GM19023 (cell line): ENCODE results near the gene EPHA6.
"Not testable (repeated sequence)": the region's sequence is repeated elsewhere in the genome, so short reads cannot be mapped to it uniquely, and the experiment has no call there.

Experiments used
- ATAC-seq: cut with Tn5 transposase; IDR thresholded peaks from one replicate; pipeline ENCODE4 v1.9.1; 2021; ENCODE audit warnings: mild to moderate bottlenecking, moderate library complexity; ENCODE audit not compliant: unreplicated experiment

The EPHA6 gene

DNA sequence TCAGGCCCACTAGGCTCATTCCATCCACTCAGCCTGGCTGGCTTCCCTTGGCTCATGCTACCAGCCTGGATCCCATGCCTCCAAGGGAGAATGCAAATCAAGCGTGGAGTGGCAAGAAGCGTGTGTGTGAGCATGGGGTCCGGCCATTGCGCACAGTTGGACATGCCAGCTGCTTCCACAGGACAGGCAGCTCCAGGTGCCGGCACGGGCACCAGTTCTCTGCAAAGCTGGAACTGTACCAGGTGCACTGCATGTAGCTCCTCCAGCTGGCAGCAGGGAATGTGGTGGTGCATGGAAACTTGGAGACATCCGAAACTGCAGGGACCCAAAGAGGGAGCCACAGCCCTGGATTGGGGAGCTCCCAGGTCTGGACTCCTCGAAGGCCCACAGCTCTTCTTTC lies 449.8 kb downstream of the EPHA6 start:
- no peak for ATAC-seq

DNA sequence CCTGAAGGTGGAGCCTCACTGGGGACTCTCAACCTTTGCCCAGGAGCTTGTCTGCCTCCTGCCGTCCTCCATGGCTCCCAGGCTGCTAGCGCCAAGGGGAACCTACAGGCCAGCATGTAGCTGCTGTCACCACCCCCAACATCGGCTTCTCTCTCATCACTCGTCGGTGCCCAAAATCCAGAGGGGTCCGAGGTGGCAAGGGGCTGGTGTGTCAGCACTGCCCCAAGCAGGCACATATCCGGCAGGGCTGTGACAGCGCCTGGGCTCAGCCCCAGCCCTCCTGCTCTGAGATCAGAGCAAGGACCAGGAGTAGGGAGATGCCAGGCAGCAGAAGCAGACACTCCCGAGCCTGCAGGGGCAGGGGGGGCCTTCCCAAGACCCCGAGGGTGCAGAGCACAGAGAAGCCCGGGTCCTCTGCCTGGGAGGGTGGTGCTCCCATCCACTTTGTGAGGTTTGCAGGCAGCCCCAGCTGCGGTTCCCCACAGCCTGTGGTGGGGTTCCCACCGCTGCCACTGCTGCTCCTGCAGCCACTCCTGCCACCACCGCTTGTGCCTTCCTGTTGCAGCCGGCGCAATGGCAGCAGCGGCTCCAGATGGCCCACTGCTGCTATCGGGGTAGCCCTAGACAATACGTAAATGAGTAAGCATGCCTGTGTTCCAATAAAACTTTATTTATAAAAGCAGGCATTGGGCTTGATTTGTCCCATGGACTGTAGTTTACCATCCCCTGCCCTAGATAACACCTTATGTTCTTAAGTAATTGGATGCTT lies 451.0 kb downstream of the EPHA6 start:
- no peak for ATAC-seq

DNA sequence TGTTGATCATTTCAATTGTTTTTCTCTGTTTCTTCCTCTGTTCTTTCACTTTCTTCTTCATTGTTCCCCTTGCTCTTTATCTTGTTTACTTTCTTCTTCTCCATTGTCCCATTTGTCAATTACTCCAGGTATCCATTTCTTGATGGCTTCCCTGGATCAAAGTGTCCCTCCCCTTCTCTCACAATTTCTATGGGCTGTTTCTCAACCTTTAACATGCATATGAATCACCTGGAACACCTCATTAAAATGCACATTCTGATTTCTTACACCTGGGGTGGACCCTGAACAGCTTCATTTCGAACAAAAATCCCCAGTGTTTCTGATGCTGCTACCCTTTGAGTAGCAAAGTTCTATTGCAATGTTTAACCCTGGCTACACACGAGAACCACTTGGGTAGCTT lies 454.8 kb downstream of the EPHA6 start:
- ATAC-seq = no peak

DNA sequence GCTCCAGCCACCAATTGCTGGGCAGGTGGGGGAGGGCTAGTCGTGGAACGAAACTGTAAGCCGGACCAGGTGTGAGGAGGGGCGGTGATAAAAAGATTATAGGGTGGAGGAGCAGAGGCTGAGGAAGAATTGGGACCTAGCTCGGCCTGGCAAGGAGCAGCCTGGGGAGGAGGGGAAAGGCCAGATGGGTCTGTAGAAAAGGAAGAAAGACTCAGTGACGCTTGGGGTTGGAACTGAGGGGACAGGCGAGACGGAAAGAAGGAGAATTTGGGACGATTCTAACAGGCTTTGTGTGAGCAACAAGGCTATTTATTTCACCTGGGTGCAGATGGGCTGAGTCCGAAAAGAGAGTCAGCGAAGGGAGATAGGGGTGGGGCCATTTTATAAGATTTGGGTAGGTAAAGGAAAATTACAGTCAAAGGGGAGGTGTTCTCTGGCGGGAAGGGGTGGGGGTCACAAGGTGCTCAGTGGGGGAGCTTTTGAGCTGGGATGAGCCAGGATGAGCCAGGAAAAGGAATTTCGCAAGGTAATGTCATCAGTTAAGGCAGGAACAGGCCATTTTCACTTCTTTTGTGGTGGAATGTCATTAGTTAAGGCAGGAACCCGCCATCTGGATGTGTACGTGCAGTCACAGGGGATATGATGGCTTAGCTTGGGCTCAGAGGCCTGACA lies 462.6 kb downstream of the EPHA6 start:
- not testable (repeated sequence) for ATAC-seq

DNA sequence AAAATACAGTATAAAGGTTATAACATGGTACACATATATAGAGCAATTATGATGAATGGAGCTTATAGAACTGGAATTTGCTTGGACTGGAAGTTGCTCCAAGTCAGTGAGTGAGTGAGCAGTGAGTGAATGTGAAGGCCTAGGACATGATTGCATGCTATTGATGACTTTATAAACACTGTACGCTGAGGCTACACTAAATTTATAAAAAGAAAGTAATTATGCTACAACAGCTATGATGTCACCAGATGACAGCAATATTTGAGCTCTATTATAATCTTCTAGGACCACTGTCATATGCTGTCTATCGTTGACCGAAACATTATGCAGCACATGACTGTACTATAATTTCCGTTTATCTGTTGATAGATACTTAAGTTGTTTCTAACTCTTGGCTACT lies 463.3 kb downstream of the EPHA6 start:
- no peak for ATAC-seq

DNA sequence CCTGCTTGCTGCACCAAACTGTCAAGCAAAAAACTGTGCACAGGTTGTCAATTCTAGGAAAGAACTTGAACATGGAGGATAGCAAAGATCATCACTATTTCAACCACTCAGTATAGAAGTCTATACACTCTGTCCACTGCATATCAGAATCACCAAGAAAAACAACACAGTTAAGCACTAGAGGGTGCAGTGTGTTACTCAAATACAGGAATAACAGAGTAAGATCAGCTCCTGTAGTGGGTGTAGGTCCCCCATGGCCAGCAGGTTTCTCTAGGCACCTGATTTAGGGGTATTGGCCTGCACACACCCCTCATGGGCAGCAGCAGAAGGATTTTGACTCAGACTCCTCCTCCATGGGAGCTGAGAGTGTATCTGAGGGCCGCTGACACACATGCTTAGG lies 464.1 kb downstream of the EPHA6 start:
- ATAC-seq = no peak

DNA sequence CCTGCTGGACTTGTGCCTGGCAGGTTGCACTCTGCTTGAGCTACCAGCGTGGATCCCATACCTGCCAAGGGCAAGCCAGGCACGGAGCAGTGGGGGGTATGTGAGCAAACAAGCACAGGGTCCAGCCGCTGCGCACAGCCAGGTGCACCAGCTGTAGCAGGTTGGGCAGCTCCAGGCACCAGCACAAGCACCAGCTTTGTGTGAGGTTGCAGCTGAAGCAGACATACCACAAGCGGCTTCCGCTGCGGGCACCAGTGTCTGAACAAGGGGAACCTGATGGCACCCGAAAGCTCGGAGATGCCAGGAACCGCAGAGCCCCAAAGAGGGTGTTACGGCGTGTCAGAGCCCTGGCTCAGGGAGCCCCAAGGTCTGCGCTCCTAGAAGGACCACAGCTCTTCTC lies 477.5 kb downstream of the EPHA6 start:
- ATAC-seq = no peak

DNA sequence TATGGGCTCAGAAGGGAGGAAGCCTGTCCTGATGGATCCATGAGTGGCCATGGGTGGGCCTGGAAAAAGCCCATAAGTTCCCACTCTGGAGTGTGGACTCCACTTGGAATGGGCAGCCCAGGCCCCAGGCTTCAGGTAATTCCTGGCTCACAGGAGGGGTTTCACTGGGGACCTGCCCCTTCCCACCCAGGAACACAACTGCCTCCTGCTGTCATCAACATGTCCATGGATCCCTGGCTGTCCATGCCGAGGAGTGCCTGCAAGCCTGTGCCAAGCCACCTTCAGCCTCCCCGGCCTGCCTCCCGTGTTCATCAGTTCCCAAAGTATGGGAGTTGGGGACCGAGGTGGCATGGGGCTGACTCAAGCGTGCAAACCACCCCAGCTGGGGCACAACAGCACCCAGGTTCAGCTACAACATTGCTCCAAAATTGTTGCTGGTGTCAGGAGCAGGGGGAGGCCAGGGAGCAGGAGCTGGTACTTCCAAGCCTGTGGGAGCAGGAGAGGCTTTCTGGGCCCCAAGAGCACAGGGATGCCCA lies 479.3 kb downstream of the EPHA6 start:
- ATAC-seq = no peak

DNA sequence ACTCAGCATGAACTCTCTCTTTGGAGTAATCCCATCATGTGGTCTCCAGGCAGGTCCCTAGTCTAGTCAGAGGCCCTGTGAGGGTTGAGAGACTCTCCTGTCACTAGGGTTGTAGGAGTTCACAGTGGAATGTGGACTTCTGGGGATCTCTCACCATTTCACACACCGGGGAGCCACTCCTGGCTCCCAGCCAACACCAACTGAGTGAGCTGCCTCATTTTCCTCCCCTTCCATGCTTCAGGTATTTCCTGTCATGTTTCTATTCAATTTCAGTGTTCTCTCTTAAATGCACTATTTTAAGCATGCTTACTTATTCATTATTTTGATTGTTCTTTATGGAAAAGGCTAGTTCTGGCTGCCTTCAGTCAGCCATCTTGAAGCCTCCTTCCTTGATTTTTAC lies 482.6 kb downstream of the EPHA6 start:
- ATAC-seq = no peak

DNA sequence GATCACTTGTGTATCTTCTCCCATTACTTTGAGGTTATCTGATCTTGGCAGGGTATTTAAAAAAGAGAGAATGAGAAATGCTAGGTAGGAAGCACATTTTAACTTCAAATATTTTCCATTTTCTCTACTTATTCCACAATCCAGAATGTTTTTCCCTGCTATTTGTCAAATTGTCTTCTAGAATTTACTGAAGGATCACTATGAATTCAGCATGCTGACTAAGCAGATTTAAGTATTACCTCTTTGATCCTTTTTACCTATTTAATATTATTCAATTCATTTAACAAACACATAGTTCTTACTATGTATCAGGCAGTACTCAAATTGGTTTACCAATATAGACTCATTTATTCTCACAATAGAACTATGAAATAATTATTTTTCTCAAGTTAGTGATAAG lies 486.7 kb downstream of the EPHA6 start:
- ATAC-seq = no peak

DNA sequence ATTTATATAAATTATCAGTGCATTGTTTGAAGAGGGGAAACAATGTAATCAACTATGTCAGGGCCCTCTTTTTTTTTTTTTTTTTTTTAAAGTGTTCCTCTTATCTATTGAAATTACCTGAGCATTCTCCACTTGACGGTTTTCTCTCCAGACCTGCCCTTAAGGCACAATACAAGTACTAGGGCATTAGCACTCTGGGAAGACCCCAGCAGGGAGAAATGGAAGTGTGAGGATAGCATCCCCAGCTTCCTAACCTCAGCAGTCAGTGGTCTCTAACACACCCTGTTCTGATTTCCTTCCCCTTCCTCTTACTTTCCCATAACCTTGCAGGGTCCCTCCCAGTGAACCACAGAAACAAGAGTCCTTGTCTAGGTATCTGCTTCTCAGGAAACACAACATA lies 491.8 kb downstream of the EPHA6 start:
- ATAC-seq = no peak

DNA sequence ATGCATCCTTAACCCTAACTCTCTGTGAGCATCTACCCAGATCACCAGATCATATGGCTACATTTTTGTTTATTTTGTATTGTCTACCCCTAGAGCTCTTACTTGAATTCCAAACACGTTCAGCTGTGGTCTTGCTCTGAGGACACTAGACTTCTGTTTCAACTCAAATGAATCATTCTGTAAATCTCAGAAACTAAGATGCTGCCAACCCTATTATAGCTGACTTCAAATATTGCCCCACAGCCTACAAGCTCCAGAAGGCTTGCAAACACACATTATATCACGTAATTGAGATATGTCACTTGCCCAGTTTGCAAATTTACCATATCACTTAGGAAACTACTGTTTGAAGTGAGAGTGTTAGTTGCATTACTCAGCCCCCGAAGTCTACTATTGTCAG lies 524.0 kb downstream of the EPHA6 start:
- no peak for ATAC-seq

DNA sequence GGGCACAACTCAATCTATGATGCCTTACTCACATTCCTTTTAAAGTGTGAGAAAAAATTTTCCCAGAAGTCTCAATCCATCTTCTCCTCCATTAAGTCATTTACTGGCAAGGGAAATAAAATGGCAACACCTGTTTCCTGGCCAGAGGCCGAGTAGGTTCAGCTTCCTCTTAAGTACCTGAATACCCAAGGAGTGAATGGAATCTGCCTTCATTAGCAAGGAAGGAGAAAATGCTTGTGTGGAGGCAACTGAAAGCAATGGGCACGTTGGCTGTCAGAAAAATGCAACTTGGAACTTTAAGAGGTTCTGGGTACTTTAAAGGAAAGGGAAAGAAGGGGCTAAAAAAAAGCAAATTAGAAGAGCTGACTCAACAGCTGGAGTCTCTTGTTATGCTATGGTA lies 526.5 kb downstream of the EPHA6 start:
- ATAC-seq = no peak

DNA sequence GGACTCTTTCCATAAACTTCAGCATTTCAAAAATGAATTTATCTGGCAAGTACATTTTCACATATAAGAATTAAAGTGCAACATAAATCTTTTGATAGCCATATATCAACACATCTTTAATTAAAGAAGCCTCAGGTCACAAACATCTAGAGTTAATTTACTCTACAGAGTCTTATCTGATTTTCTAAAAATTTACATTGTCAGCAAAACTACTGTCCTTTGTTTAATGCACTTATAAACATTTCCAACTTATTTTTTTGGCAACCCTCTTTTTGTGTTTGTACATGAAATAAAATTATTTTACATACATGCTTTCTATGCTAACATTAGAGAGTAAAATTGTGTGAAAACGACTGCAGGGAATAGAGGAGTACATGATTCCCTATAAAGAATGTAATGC lies 533.4 kb downstream of the EPHA6 start:
- ATAC-seq = no peak

DNA sequence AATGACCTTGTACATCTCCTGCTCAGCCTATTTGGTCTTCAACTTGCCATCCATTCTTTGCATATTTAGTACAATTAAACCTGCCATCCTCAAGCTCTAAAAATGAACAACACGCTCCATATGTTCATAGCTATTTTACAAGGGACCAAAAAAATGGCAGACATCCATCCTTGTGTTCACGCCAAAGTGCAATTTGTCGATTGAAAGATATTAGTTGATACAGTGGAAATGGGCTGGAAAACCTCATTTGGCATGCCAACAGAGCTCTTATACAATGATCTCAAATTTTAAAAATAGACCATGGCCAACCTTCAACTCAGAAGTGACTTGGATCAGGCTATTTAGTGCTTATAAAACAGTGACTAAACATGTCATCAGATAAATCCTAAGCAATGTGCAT lies 536.6 kb downstream of the EPHA6 start:
- ATAC-seq = no peak

DNA sequence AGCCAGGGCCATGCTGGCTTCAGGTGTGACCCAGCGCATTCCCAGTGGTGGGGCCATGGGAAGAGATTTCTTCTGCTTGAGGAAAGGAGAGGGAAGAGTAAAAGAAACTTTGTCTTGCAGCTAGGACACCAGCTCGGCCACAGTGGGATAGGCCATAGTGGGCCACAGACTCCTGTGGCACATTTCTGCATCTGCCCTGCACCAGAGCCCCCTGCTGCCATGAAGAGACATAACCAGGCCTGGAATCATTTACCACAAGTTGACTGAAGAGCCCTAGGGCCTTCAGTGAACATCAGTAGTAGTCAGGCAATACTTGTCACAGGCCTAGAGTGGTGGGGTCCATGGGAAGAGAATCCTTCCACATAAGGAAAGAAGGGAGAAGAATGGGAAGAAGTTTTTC lies 538.8 kb downstream of the EPHA6 start:
- no peak for ATAC-seq

DNA sequence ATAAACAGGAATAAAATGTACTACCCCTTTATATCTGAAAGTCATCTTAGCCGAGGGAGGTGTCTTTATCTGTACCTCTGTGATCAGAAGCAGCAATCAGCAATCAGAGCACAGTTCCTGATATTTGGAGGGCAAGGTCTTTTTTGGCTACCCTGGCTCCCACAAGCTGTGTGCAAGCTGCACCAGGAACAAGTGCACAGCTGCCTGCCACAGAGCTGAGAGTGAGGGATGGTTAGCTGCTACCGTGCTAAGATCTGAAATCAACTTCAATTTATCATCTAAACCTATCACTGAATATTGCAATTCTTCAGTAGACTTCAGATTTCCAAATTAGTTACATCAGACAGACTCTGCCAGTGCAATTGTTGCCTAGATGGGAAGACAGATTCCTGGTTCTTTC lies 545.6 kb downstream of the EPHA6 start:
- ATAC-seq = no peak

DNA sequence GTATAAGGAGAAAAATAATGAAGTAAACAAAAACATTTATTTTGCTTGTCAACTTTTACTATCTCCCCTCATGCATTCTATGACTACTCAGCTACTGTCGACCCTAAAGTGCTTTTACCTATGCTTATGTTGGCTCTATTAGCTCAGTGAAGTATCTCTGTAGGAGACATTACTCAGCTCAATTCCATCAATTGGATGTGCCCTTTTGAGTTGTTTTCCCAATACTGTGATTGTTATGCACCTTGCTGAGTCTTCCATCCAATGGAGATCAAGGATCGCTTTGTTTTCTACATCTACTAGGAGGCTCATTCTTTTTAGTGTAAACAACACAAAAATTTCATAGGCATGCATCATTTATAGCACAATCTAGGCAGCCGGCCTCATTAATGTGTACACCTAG lies 546.4 kb downstream of the EPHA6 start:
- ATAC-seq = no peak

DNA sequence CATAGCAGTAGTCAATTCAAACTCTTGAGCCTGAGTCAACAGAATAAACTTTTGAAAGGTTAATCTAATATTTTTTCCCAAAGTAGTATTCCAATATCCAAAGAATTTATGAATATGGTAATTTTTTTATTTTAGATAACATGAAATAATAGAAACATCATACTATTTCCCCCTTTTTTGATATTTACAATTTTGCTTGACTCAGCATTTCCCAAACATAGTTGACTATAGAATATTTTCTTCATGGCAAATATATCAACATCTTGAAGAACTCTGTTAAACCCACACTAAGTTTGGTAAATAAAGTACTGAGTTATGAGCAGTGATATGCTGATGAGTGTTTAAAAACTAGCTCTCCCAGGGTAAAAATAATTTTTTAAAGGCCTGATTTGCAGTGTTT lies 570.2 kb downstream of the EPHA6 start:
- no peak for ATAC-seq

DNA sequence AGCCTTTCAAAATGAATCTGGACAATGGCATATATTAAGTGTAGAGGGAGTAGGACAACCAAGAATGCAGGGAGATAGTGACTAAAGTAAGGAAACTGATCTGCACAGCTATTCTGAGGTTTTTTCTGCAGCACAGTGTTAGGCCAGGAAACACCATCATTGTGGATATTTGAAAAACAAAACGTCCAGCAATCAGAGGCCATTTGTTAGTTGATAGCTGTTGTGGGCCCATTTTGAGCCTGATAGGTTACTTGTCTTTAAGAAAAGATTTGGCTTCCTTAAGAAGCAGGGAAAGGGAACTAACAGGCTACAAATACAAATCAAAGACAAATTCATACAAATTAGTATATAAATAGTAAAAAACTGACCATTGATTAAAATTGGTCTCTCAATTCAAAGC lies 574.4 kb downstream of the EPHA6 start:
- no peak for ATAC-seq

DNA sequence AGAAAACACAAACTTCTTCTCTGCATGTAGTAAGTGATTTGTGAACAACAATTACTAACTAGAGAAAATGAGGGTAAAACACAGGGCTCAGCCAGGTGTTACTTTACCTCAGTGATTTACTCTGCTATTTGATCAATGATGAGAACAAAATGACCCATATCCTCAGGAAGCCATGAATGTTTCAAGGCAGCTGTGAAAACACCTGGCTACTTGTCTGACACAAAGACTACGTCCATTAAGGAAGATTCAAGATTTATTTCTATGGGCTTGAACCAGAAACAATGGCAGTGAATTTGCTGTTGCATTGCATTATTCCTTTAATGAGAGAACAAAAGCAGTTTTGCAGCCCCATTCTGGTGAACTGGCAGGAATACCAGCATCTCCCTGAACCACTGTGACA lies 575.5 kb downstream of the EPHA6 start:
- ATAC-seq = no peak

DNA sequence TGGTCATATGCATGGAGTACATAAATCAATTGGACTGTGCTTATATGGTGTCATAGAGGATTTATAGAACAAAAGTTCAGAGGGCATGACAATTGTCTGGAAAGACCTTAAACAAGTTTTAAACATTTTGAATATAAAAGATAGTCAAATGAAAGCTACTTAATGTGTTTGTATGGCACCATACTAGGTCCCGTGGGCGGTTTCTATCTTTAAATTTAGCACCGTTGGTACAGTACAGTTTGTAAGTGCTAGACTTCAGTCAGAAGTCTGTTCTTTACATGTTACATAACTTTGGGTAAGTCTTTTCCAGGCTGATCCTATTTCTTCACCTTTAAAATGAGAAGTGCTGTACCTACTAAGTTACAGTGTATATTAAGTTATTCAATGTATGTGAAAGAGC lies 576.8 kb downstream of the EPHA6 start:
- ATAC-seq = no peak

DNA sequence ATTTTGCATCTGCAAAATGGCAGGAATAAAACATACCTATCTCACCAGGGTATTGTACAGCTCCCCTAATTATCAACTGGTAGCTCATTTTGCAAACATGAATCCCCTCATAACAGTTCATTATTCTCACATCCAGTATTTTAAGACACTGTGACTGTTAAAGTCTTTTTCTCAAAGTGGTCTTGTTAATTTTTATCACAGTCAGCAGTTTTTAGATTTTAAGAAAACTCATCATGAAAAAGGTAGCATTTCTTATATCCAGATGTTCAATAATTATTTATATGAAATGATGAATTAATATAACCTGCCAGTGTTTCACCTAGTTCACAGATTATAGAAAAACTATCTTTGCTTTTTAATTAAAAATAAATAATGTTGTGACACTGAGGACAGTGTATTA lies 595.2 kb downstream of the EPHA6 start:
- ATAC-seq = no peak
